ENCODE results near the gene SYP.
A peak's percentile ranks its signal among the peaks of the same experiment; 100 is the strongest.

The SYP gene

DNA sequence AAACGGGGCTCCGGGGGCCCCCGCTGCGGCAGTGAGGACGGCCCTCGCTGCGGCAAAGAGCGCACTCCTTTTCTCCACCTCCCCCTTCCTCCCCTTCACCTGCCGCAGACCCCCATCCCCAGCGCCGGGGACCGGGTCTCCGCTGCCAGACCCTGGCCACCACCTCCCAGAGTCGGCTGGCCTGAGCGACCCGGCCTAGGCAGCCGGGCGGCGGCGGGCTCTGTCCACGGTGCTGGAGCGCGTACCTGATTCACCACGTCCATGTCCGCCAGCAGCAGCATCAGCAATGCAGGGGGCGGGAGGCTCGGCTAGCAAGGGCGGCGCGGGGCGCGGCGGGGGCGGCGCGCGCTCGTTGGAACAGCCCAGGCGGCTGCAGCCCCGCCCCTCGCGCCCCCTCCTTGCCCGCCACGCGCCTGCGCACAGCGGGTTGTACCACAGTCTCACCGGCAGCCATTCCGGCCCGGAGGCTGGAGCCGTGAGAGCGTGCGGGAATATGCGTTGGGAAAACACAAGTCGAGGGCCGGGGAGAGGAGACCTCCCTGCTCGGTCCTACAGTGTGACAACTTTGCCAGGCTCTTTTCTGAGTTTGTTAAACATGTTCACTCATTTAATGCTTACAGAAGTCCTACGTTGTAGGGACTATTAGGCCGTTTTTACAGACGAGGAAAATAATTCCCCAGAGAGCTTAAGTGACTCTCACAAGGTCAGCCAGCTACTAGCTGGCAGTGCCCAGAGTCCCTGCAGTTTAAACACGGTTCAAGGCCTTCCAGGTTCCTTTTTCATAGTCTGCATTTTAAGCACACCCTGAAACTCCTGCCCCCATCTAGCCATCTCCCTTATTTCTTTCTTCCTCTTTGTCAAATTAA, at the start of gene SYP:
Gene SYP, minus strand, starts transcription at position 288 of the 866 bp plus-strand sequence. Its CDS starts 7 bp downstream, at position 281.
- DNase-seq (ENCODE audit: low spot score), result peak; percentile 88

DNA sequence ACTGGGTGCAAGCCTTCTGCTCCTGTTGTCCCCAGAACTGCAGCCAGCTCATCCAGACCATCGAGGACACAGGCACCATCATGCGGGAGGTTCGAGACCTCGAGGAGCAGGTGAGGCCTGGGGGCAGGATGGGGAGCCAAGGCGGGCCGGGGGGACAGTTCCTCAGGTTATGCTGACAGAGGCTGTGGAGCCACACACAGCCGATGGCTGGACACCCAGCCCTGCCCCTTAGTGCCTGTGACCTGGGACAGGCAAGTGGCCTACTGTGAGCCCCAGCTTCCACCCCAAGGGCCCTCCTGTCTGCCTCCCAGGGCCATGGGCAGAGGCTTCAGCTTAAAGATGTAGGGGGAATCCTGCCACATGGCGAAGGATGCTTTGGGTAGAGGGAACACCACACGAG, 49.6 kb upstream of the SYP start:
- DNase-seq (ENCODE audit: low spot score), result no peak

DNA sequence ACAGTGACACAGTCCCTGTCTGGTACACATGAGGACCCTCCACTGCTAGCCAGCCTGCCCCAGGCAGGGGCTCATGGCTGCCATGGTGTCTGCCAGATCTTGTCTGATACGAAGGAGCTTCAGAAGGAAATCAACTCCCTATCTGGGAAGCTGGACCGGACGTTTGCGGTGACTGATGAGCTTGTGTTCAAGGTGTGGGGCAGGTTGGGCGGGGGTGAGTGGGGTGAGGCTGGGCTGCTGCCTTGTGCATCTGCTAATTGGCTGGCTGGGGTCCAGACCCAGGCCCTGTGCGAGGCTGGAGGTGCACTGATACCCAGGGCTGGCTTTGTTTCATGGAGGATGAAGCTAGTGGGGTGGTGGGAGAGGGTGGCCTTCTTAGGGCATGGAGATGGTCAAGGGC, 49.1 kb upstream of the SYP start:
- no peak for DNase-seq (ENCODE audit: low spot score)

DNA sequence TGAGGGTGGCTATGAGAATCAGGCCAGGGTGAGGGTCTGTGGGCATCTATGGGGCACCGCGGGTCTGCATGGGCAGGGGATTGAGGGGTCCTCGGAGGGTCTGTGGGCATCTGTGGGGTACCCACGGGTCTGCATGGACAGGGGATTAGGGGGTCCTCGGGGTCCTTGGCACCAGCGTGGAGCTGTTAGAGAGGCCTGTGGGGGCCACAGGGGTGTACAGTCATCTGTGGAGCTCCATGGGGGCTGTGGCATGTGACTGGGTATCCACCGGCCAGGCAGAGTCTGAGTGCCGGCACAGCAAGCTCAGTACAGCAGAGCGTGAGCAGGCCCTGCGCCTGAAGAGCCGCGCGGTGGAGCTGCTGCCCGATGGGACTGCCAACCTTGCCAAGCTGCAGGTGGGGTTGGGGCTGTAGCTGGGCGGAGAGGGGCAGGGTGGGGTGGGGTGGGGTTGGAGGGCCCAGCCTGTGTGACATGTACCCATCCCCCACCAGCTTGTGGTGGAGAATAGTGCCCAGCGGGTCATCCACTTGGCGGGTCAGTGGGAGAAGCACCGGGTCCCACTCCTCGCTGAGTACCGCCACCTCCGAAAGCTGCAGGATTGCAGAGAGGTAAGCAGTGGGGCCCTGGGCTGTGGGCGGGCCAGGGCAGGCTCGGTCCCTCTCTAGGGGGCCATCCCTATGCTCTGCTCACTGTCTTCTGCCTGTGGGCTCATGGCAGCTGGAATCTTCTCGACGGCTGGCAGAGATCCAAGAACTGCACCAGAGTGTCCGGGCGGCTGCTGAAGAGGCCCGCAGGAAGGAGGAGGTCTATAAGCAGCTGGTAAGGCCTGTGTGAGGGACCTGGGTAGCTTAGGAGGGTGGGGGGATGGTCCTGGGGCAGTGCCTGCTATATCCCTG, 48.2 kb upstream of the SYP start:
- DNase-seq (ENCODE audit: low spot score), result no peak

DNA sequence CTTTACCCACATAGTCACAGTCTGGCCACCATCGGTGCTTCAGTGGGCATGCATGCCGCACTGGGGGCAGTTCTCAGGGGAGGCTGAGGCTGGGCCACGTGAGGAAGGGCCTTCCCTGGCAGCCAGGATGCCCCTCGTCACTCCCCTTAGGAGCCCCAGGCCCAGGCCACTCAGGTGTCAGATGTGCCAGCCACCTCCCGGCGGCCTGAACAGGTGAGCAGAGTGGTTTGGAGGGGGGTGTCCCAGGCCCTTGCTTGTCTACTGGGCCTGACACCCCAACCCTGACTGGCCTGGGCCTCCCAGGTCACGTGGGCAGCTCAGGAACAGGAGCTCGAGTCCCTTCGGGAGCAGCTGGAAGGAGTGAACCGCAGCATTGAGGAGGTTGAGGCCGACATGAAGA, 47.4 kb upstream of the SYP start:
- no peak for DNase-seq (ENCODE audit: low spot score)

DNA sequence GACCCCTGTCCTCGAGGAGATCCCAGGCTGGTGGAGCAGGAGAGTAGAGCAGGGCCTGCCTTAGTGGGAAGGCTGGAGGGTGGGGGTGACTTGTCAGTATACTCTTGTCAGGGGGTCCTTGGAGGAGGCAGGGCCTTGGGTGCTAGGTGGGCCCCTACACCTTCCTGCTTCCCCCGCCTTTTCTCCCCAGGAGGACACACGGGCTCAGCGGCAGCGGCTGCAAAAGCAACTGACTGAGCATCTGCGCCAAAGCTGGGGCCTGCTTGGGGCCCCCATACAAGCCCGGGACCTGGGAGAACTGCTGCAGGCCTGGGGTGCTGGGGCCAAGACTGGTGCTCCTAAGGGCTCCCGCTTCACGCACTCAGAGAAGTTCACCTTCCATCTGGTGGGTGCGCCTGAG, 46.5 kb upstream of the SYP start:
- DNase-seq (ENCODE audit: low spot score), result no peak

DNA sequence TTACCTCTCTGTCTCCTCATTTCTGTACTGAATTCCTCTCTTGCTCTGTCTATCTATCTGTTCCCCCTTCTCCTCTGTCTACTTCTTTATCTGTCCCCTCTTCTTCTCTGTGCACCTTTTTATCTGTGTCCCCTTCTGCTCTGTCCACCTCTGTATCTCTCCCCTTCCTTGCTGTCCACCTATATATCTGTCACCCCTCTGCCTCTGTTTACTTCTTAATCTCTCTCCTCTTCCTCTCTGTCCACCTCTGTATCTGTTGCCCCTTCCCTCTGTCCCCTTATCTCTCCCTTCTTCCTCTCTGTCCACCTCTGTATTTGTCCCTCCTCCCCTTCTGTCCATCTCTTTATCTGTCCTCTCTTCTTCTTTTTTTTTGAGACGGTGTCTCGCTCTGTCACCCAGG, 44.2 kb upstream of the SYP start:
- no peak for DNase-seq (ENCODE audit: low spot score)

DNA sequence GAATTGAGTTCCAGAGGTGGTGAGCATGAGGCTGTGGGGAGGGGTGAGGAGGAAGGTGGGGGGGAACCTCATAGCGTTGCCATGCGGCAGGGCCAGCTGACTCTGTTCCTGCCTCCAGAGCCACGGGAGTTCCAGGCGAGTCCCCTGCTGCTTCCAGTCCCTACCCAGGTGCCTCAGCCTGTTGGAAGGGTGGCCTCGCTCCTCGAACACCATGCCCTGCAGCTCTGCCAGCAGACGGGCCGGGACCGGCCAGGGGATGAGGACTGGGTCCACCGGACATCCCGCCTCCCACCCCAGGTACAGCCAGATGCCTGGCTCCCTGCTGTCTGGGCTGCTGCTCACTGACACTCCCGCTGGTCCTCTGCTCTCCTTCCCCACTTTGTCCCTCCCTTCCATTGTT, 43.2 kb upstream of the SYP start:
- no peak for DNase-seq (ENCODE audit: low spot score)

DNA sequence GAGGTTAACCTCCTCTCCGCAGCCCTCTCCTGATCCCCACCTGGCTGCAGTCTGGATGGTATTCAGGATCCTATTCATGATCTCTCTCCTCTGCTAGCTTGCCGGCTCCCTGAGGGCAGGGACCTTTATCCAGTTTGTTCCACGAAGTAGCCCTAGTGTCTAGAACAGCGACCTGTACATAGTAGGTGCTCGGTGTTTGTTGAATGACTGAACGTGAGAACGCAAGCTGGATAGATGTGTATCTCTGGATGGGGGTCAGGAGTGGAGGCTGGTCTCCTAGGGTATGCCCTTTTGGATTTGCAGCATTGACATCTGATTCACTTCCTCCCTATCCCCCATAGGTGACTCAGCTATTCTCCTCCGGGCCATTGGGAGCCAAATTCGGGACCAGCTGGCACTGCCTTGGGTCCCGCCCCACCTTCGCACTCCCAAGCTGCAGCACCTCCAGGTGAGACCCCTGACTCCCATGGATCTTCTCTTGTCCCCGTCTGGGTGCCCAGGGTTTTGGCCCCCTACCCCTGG, 42.6 kb upstream of the SYP start:
- DNase-seq (ENCODE audit: low spot score), result no peak

DNA sequence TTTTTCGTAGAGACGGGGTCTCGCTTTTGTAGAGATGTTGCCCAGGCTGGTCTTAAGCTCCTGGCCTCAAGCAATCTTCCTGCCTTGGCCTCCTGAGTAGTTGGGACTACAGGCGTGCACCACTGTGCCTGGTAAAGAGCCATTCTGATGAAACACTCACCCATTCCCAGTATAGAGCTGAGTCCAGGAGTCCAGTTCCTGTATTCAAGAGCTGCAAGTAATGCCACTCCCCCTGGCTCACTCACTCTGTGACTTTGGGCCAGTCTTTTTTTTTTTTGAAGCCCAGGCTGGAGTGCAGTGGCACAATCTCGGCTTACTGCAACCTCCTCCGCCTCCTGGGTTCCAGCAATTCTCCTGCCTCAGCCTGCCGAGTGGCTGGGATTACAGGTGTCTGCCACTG, 38.7 kb upstream of the SYP start:
- no peak for DNase-seq (ENCODE audit: low spot score)

DNA sequence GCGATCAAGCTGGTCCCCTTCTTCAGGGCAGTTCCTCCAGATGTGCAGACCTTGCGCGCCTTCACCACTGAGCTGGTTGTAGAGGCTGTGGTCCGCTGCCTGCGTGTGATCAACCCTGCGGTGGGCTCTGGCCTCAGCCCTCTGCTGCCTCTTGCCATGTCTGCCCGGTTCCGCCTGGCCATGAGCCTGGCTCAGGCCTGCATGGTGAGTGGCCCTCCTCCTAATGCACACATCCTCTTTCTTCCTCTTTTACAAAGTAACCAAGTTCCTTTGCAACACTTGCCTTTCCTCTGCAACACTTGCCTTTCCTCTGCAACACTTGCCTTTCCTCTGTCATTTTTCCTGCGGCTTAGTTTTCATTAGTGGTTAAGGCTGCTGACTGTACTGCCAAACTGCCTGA, 37.1 kb upstream of the SYP start:
- no peak for DNase-seq (ENCODE audit: low spot score)

DNA sequence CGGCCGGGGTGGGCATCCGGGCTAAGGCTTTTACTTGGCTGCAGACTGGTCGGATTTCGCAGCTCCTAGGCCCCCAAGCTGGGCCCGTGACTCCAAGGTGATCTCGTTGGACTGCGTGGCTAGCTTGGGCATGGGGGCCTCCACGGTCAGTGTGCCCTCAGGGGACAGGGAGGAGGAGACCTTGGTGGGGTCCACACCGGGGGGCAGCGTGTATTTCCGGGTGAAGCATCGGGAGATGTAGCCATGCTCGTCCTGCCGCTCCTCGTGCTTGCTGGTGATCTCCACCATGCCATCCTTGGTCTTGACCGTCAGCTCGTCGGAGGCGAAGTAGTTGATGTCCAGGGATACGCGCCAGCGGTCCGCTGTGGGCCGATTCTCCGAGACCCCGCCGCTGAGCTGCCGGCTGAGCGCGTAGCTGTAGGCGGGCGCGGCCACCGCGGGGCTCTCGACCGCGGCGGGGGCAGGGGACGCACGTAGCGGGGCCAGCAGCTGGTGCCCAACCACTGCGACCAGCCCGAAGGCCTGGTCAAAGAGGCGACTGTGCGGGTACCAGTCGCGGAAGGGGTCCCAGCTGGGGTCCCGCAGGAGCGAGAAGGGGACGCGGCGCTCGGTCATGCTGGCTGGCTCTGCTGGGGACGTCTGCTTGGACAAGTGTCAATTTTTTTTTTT, 34.0 kb upstream of the SYP start:
- DNase-seq (ENCODE audit: low spot score), result no peak

DNA sequence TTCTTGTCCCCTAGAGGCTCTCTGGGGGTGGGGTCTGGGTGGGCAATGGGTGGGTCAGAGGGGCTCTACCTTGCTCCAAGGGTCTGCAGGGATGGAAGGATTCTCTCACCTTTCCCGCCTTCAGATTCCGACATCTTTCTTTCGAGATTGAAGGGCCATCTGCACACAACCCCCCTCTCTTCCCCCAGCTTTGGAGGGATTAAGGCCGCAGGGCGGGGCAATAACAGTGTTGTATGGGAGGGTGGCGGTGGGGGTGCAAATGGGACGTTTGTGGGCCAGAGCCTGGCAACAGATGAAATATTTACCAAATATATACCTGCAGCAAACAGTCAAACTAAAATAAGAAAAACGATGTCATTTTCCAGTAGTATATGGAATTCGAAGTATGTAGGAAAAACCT, 33.2 kb upstream of the SYP start, which contains the start of gene CACNA1F:
Gene CACNA1F, minus strand, starts transcription at position 165 of the 400 bp plus-strand sequence. Its CDS starts 31 bp downstream, at position 134.
- DNase-seq (ENCODE audit: low spot score), result no peak

DNA sequence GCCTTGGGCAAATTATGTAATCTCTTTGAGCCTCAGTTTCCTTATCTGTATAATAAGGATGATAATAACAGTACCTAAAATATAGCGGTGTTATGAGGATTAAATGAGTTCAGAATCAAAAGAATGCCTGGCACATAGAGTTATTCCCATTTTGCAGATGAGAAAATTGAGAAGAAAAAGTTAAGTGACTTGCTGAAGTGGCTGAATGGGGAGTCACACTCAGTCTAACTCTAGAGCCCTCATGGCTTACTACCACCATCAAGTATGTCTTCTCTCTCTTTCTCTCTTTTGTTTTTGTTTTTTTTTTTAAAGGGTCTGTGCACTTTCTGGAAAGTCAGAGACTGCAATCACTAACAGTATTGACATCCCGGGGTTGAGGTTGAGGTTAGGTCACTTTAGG, 32.5 kb upstream of the SYP start:
- no peak for DNase-seq (ENCODE audit: low spot score)

DNA sequence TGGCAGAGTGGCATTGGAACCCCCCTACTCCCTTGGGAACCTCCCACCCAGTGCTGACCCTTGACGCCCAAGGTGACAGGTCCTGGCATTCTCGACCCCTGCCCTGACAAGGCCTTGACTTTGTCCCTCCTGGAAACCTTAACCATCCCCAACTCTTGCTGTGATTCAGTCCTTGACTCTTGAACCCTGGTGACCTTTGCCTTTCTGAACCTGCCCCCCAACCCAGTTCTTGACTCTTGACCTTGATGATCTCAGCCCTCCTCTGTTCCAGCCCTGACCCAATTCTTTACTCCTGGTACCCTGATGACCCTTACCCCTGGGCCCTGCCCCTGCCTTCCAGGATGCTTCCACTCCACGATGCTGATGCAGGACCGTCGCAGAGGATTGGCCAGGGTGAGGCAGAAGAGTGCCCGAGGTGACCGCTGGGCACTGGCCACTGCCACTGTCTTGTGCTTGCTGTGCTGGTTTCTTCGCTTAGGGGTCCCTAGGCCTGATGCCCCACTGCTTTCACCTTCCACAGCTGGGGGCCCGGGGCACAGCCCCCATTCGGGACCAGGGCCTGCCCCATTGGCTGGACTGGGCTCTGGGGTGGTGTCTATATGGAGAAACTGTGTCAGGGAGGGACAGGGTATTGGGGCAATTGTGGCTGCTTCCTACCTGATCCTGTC, 31.5 kb upstream of the SYP start:
- no peak for DNase-seq (ENCODE audit: low spot score)

DNA sequence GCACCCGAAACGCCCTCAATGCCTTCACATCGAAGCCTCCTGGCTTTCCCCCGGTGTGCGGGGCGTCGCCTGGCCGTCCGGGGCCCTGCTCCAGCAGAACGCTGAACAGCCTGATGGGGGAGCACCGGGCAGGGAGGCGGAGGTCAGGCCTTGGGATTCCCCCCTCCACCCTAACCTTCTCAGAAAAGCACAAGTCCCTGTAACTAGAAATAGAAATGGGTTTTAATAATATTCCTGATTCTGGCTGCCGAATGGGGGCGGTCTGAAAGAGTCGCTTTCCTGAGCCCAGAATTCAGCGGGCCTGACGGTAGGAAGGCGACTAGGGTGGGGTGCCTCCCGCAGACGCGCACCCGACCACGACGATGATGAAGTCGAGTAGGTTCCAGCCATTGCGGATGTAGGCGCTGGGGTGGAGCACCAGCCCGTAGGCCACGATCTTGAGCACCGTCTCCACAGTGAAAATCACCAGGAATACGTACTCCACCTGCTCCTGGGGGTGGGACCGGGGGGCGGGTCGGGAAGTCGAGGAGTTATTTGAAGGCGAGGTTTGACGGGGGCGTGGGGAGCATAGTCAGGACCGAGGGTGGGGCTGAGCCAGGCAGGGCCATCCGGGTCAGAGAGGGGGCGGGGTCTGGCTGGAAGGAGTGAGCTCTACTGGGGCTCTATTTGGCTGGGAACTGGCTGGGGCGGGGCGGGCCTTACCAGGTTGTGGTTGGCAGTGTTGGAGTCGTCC, 30.7 kb upstream of the SYP start:
- DNase-seq (ENCODE audit: low spot score), result peak; percentile 22

DNA sequence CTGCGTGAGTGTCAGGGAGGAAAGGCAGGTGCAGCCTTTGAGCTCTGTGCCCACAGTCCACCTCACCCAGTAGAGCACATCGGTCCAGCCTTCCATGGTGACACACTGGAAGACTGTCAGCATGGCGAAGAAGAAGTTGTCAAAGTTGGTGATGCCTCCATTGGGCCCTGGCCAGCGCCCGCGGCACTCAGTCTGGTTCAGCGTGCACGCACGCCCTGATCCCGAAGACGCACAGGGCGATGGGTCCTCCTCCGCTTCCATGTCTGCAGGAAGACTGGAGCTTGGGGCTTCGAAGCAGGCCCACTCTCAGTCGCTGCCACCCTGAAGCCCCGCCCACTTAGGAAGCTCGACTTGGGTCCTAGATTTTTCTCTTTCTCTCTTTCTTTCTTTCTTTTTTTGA, 28.2 kb upstream of the SYP start:
- DNase-seq (ENCODE audit: low spot score), result no peak

DNA sequence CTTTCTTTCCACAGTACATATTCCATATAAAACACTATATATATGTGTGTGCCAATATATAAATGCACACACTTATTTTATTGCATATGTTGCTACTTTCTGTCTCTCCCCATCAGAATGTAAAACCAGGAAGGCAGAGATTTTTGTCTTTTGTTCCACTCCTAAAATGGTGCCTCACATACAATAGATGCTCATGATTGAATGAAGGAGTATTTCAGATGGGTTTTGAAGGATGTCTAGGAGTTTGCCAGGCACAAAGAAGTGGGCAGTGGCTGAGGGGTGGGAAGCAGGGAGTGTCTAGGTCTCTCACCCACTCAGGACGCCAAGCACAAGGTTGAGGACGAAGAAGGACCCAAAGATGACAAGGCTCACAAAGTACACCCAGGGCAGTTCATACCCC, 27.7 kb upstream of the SYP start:
- DNase-seq (ENCODE audit: low spot score), result no peak

DNA sequence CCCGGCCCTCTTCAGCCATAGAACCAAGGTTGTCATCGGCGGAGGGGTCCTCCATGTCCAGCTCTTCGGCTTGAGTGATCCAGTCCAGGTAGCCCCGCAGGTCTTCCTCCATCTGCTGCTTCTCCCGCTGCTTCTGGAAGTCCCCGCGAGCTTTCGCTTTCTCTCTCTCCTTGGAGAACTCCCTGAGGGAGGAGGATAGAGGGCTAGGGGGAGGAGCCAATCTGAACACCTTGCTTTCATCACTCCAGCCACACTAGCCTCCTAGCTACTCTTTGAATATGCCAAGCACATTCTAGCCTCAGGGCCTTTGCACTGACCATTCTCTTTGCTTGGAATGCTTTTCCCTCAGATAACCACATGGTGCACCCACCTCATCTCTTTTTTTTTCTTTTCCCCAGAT, 27.0 kb upstream of the SYP start:
- DNase-seq (ENCODE audit: low spot score), result no peak

DNA sequence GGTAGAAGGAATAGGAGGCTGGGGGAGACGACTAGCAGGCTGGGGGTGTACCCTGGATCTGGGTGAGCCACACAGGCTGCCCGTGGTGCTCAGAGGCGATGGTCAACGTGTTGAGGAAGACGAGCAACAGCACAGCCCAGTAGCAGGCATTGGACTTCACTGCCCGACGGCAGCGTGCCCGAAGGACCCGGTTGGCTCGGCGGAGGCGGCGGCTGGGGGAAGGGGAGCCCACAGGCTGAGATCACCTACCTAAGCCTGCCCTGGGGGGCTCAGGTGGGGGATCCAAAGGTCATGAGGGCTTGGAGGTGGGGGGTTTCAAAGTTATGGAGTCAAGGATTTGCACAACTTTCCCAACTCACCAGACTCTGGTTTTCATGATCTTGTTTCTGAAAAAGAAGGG, 25.9 kb upstream of the SYP start:
- DNase-seq (ENCODE audit: low spot score), result no peak

DNA sequence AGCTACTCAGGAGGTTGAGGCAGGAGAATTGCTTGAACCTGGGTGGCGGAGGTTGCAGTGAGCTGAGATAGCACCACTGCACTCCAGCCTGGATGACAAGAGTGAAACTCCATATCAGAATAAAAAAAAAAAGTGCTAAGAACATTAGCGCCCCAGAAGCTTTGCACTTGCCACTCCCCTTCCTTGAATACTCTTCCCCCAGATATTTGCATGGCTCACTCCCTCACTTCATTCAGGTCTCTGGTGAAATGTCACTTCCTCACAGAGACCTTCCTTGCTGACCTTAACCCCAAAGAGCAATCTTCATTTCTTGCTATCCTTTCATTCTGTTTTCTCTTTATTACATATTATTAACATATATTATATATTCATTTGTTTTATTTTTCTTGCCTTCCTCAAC, 21.9 kb upstream of the SYP start:
- DNase-seq (ENCODE audit: low spot score), result no peak

All from kidney tubule cell (primary cell).